PC-9 (cell line): ENCODE results near the gene CHMP2A.

Source experiments
- EZH2 ChIP-seq: fragments of 200-600 bp; sonication (generic); IDR thresholded peaks from 2 replicates; pipeline ENCODE4 v1.8.0; 2017; ENCODE audit warnings: antibody characterized with exemption, low read depth
- TF ChIP-seq, protein P1 (sequence below): fragments of 200-600 bp; sonication (generic); conservative IDR thresholded peaks from 2 replicates; pipeline ENCODE4 v1.6.1; 2017; ENCODE audit warnings: mixed run types, antibody characterized with exemption, mild to moderate bottlenecking, moderate library complexity

- TF ChIP-seq, protein P1, sequence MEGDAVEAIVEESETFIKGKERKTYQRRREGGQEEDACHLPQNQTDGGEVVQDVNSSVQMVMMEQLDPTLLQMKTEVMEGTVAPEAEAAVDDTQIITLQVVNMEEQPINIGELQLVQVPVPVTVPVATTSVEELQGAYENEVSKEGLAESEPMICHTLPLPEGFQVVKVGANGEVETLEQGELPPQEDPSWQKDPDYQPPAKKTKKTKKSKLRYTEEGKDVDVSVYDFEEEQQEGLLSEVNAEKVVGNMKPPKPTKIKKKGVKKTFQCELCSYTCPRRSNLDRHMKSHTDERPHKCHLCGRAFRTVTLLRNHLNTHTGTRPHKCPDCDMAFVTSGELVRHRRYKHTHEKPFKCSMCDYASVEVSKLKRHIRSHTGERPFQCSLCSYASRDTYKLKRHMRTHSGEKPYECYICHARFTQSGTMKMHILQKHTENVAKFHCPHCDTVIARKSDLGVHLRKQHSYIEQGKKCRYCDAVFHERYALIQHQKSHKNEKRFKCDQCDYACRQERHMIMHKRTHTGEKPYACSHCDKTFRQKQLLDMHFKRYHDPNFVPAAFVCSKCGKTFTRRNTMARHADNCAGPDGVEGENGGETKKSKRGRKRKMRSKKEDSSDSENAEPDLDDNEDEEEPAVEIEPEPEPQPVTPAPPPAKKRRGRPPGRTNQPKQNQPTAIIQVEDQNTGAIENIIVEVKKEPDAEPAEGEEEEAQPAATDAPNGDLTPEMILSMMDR, result no peak
- no peak for TF ChIP-seq EZH2
These were observed 18.8 kb upstream of the CHMP2A start for GRCh38 chr19:58573658-58574164.
